GM19463 (cell line): Measurements from ENCODE around the gene RAI1.
A peak's percentile ranks its signal among the peaks of the same experiment; 100 is the strongest.
"Not testable (repeated sequence)": the region's sequence is repeated elsewhere in the genome, so short reads cannot be mapped to it uniquely, and the experiment has no call there.

ENCODE experiments used
- ATAC-seq: cut with Tn5 transposase; IDR thresholded peaks from one replicate; pipeline ENCODE4 v1.9.1; 2021; ENCODE audit warnings: mild to moderate bottlenecking, moderate library complexity; ENCODE audit not compliant: unreplicated experiment

Gene RAI1, protein sequence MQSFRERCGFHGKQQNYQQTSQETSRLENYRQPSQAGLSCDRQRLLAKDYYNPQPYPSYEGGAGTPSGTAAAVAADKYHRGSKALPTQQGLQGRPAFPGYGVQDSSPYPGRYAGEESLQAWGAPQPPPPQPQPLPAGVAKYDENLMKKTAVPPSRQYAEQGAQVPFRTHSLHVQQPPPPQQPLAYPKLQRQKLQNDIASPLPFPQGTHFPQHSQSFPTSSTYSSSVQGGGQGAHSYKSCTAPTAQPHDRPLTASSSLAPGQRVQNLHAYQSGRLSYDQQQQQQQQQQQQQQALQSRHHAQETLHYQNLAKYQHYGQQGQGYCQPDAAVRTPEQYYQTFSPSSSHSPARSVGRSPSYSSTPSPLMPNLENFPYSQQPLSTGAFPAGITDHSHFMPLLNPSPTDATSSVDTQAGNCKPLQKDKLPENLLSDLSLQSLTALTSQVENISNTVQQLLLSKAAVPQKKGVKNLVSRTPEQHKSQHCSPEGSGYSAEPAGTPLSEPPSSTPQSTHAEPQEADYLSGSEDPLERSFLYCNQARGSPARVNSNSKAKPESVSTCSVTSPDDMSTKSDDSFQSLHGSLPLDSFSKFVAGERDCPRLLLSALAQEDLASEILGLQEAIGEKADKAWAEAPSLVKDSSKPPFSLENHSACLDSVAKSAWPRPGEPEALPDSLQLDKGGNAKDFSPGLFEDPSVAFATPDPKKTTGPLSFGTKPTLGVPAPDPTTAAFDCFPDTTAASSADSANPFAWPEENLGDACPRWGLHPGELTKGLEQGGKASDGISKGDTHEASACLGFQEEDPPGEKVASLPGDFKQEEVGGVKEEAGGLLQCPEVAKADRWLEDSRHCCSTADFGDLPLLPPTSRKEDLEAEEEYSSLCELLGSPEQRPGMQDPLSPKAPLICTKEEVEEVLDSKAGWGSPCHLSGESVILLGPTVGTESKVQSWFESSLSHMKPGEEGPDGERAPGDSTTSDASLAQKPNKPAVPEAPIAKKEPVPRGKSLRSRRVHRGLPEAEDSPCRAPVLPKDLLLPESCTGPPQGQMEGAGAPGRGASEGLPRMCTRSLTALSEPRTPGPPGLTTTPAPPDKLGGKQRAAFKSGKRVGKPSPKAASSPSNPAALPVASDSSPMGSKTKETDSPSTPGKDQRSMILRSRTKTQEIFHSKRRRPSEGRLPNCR (N-terminal part only)

DNA sequence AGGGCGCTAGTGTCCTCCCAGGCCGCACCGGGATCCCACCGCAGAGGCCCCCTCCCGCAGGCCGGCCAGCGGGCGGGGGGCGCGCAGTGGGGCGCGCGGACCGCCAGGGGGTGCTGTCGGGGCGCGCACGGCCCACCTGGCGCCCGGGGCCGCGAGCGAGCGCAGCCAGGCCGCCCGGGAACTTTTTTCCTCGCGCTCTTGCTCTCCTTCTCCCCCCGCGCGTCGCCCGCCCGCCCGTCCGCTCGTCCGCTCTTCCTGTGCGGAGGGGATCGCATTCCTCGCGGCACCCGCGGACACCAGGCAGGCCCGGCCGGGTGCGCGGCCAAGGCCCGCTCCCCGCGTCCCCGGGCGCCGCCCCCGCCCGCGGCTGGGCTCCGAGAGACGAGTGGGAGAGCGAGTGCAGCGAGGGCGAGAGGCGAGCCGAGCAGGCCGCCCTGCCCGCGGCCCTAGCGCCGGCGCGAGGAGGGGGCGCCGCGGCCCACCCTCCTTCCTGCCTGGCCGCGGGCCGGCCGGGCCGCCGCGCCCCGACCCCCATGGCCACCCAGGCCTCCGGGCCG, at the start of gene RAI1:
TSS of gene RAI1 (plus strand) at position 272 of the 557 bp plus-strand sequence. CDS start 111,491 bp downstream, outside the sequence.
- peak; percentile 53 for ATAC-seq

DNA sequence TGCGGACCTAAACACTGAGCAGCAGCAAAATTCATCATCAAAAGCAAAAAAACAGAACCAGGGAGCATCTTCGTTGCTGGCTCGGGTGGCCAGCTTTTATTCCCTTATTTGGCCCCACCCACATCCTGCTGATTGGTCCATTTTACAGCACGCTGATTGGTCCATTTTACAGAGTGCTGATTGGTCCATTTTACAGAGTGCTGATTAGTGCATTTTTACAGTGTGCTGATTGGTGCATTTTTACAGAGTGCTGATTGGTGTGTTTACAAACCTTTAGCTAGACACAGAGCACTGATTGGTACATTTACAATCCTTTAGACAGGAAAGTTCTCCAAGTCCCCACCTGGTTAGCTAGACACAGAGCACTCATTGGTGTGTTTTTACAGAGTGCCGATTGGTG, 48.6 kb upstream of the RAI1 start:
- not testable (repeated sequence) for ATAC-seq

- ATAC-seq = no peak
These were observed 47.9 kb upstream of the RAI1 start for GRCh38 chr17:17633310-17633709.

DNA sequence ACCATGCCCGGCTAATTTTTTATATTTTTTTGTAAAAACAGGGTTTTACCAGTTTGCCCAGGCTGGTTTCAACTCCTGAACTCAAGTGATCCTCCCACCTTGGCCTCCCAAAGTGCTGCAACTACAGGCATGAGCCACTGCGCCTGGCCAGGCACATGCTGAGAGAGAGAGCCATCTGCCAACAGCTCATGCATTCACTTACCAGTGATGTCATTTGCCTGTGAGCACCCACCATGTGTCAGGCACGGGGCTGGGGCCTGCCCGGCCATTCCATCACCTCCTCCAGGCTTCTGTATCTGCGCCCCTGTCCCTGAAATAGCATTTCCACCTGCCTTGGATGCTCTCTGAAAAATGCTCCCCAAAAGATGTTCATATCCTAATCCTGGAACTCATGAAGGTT, 46.1 kb upstream of the RAI1 start:
- ATAC-seq = no peak

DNA sequence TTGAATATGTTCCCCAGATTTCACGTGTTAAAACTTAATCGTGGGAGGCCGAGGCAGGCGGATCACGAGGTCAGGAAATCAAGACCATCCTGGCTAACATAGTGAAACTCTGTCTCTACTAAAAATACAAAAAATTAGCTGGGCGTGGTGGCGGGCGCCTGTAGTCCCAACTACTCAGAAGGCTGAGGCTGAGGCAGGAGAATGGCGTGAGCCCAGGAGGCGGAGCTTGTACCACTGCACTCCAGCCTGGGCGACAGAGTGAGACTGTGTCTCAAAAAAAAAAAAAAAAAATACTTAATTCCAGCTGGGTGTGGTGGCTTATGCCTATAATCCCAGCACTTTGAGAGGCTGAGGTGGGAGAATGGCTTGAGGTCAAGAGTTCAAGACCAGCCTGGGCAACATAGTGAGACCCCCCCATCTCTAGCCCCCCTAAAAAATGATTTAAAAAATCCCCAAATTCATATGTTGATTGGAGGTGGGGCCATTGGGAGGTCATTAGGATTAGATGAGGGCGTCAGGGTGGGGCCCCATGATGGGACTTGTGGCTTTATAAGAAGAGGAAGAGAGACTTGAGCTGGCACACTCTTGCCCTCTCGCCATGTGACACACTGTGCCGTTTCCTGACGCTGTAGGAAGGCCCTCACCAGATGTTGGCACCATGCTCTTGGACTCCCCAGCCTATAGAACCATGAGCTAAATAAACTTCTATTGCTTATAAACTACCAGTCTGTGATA, 45.6 kb upstream of the RAI1 start:
- not testable (repeated sequence) for ATAC-seq

DNA sequence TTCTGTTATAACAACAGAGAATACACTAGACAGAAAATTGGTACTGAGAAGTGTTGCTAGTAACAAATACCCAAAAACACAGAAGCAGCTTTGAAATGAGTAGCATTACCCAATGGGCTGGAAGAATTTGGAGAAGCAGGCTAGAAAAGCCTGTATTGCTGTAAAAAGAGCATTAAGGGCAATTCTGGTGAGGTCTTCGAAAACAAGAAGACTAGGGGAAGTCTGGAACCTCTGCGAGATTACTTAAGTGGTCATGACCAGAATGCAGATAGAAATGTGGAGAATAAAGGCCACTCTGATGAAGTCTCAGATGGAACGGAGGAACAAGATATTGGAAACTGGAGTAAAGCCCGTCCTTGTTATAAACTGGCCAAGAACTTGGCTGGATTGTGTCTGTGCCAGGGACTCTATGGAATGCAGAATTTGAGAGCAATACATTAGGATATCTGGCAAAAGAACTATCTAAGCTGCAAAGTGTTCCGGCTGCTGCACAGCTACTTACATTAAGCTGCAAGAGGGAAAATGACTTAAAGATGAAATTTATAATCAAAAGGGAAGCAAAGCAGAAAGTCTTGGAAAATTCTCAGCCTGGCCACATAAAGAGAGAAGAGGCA, 44.9 kb upstream of the RAI1 start:
- ATAC-seq = no peak

DNA sequence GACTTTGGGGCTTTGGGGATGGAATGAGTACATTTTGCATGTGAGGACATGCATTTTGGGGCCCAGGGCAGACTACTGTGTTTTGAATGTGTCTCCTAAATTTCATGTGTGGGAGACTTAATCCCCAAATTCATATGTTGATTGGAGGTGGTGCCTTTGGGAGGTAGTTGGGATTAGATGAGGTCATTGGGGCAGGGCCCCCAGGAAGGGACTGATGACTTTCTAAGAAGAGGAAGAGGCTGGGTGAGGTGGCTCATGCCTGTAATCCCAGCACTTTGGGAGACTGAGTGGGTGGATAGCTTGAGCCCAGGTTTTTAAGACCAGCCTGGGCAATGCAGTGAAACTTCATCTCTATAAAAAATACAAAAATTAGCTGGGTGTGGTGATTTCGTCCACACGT, 42.8 kb upstream of the RAI1 start:
- ATAC-seq = no peak

DNA sequence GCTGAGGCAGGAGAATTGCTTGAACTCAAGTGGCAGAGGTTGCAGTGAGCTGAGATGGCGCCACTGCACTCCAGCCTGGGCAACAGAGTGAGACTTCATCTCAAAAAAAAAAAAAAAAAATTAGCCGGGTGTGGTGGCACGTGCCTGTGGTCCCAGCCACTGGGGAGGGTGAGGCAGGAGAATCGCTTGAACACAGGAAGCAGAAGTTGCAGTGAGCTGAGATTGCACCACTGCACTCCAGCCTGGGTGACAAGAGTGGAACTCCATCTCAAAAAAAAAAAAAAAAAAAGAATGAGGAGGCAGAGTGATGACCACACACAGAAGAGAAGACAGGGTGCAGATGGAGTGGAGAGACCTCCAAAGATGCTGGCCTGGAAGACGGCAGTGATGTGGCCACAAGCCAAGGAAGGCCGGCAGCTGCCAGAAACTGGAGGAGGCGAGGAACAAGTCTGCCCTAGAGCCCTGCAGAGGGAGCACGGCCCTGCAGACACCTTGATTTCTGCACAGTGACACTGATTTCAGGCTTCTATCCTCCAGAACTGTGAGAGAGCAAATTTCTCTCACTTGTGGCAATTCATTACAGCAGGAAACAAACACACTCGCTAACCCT, 41.5 kb upstream of the RAI1 start:
- ATAC-seq = not testable (repeated sequence)

- no peak for ATAC-seq
These were observed 39.4 kb upstream of the RAI1 start for GRCh38 chr17:17641621-17642409.

DNA sequence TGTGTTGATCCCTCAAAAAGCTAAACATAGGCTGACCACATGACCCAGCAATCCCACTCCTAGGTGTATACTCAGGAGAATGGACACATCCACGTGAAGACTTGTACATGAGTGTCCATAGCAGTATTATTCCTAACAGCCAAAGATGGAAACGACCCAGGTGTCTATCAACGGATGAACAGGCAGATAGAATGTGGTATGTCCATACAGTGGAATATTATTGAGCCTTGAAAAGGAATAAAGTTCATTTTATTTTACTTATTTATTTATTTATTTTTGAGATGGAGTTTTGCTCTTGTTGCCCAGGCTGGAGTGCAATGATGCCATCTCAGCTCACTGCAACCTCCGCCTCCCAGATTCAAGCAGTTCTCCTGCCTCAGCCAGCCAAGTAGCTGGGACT, 36.1 kb upstream of the RAI1 start:
- ATAC-seq = not testable (repeated sequence)

DNA sequence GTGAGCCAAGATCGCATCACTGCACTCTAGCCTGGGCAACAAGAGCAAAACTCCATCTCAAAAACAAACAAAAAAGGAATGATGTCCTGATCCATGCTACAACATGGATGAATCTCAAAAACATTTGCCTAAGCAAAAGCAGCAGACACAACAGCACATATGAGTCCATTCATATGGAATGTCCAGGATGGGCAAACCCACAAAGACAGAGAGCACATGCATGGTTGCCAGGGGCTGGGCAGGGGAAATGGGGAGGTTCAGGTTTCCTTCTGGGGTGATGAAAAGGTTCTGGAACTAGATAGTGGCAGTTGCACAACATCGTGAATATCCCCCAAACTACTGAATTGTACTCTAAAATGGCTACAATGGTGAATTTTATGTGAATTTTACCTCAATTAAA, 35.3 kb upstream of the RAI1 start:
- no peak for ATAC-seq

DNA sequence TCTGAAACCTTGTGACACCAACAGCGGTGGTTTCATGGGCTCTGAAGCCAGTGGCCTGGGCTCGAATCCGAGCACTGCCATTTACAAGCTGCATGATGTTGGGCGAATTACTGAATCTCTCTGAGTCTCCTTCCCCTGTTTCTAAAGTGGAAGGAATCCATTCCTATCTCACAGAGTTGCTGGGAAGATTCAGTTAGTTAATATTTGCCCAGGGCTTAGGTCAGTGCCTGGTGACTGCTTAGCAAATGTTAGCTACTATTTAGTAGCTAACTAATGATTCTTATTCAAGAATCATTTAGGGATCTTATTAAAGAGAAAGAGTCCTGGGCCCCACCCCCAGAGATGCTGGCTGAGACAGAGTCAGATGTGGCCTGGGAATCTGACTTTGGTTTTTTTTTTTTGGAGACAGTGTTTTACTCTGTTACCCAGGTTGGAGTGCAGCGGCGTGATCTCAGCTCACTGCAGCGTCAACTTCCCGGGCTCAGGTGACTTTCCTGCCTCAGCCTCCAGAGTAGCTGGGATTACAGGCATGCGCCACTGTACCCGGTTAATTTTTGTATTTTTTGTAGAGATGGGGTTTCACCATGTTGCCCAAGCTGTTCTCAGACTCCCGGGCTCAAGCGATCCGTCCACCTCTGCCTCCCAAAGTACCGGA, 33.6 kb upstream of the RAI1 start:
- no peak for ATAC-seq

DNA sequence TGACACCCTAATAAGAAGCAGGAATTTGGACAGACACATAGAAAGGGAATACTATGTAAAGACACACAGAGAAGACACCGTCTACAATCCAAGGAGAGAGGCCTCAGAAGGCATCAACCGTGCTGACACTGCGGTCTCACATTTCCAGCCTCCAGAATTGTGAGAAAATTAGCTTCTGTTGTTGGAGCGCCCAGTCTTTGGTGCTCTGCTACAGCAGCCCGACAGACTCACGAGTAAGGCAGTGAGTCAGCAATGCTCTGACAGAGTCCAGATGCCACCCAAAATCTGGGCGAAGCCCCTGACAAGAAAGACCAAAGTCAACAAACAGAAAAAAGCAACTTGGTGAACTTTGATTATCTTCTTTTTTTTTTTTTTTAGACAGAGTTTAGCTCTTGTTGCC, 32.5 kb upstream of the RAI1 start:
- ATAC-seq = no peak

DNA sequence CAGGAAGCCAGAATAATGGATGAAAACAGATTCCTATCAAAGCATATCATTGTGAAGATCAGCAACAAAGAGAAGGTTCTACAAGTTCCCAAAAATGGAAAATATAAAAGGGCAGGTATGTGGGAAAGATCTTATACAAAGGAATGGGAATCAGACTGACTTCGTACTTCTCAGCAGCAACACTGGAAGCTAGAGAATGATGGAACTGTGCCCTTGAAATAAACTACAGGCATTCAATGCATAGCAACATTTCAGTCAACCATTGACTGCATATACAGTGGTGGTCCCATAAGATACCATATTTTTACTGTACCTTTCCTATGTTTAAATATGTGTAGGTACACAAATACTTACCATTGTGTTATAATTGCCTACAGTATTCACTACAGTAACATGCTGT, 30.3 kb upstream of the RAI1 start:
- no peak for ATAC-seq

- ATAC-seq = no peak
These were observed 27.9 kb upstream of the RAI1 start for GRCh38 chr17:17653343-17653742.

DNA sequence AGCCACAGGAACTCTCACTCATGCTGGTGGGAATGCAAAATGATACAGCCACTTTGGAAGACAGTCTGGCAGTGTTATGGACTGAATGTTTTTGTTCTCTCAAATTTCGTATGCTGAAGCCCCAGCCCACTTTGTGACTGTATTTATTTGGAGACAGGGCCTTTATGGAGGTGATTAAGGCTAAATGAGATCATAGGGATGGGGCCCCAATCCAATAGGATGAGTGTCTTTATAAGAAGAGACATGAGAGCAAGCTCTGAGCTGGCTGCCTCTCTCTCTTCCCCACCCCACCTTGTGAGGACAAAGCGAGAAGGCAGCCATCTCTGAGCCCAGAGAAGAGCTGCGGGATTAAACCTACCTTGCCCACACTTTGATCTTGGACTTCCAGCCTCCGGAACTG, 21.9 kb upstream of the RAI1 start:
- no peak for ATAC-seq

DNA sequence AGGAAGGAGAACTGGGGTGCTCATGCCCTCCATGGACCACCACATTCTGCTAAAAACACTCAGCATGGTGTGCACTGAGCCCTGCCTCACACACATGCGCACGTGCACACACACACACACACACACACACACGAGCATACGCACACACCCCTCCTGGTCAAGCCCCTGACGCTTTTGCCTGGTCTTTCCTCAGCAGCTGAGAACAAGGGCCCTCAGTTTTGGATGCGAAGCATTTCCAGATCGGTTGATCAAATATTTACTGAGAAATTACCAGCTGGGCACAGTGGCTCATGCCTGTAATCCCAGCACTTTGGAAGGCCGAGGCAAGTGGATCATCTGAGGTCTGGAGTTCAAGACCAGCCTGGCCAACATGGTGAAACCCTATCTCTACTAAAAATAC, 20.1 kb upstream of the RAI1 start:
- no peak for ATAC-seq

GRCh38 chr17:17661834-17662385, 19.3 kb upstream of the RAI1 start:
- ATAC-seq = no peak
